ENCODE measurements around the gene PATL1.

- no peak for TF ChIP-seq CTCF (IDR thresholded peaks at IDR 0.05)
- no peak for TF ChIP-seq PBX3 (IDR thresholded peaks at IDR 0.05)
- TF ChIP-seq HOXA7 (CRISPR knock-in tag; IDR thresholded peaks at IDR 0.05) = no peak
- TF ChIP-seq NFE2L2 (conservative IDR thresholded peaks at IDR 0.05; ENCODE audit: low read length) = no peak
- TF ChIP-seq PHF8 (IDR thresholded peaks at IDR 0.05; ENCODE audit: borderline replicate concordance, low read depth) = no peak
- no peak for TF ChIP-seq SMC3 (IDR thresholded peaks at IDR 0.05)
- no peak for TF ChIP-seq POLR2A (IDR thresholded peaks at IDR 0.05; ENCODE audit: low read length)
- TF ChIP-seq RCOR1 (IDR thresholded peaks at IDR 0.05; ENCODE audit: low read depth, low read length) = no peak
- TF ChIP-seq HDAC2 (IDR thresholded peaks at IDR 0.05) = no peak
- TF ChIP-seq RAD21 (conservative IDR thresholded peaks at IDR 0.05 in 1 of 2, IDR thresholded peaks at IDR 0.05 in 1 of 2) = no peak
- TF ChIP-seq RFX5 (IDR thresholded peaks at IDR 0.05) = no peak
- TF ChIP-seq MYC (IDR thresholded peaks at IDR 0.05; ENCODE audit: borderline replicate concordance, low read length) = no peak
- no peak for TF ChIP-seq JUNB (IDR thresholded peaks at IDR 0.05)
Observed at GRCh38 chr11:59669611-59670009, 773 bp upstream of the PATL1 start.
